HG02642 (cell line): ENCODE measurements around the gene BCL2.
A peak's percentile ranks its signal among the peaks of the same experiment; 100 is the strongest.

Experiments used
- ATAC-seq: cut with Tn5 transposase; IDR thresholded peaks from one replicate; pipeline ENCODE4 v1.9.1; 2021; ENCODE audit warnings: mild to moderate bottlenecking; ENCODE audit not compliant: unreplicated experiment, poor library complexity

Gene BCL2

DNA sequence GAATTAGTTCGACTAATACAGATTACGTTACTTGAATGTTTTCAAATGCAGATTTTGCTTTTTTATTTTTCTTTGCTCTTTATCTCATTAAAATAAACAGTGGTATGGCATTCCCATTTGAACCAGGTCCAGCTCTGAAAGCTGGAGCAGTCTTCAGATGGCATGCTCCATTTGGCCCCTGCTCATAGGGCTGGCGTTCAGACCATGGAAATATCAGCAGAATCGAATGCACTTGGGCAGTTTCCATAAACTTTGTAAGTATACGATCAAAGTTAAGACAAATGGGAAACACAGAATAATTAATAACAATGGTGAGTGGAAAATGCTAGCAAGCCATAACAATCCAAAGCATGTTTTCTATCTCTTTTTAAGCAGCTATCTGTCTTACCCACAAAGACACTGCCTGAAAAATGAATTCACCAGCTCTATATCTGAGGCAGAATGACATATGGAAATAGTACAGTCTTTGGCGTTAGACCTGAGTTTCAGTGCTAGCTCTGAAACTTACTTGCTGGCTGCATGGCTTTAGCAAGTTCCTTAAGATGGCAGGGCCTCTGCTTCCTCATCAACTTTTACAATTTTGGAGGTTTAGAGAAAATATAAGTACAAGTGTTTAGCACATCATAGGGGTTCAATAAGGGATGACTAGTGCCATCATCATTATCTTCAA is 131.6 kb downstream of the BCL2 start:
- no peak for ATAC-seq

DNA sequence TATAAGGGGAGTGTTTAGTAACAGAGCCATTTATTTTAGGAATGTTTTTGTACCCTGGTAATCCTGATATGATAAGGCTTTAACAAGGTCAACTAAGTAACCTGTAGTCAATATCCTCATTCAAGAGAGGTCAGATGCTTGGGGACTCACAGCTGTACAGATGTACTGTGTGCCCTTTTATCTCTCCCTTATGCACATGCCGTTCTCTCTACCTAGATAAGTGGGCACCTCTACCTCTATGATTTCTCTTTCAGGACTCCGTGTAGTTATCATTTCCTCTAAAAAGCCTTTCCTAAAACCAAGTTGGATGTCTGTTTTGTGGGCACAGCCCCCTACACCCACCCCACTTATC is 132.4 kb downstream of the BCL2 start:
- no peak for ATAC-seq

DNA sequence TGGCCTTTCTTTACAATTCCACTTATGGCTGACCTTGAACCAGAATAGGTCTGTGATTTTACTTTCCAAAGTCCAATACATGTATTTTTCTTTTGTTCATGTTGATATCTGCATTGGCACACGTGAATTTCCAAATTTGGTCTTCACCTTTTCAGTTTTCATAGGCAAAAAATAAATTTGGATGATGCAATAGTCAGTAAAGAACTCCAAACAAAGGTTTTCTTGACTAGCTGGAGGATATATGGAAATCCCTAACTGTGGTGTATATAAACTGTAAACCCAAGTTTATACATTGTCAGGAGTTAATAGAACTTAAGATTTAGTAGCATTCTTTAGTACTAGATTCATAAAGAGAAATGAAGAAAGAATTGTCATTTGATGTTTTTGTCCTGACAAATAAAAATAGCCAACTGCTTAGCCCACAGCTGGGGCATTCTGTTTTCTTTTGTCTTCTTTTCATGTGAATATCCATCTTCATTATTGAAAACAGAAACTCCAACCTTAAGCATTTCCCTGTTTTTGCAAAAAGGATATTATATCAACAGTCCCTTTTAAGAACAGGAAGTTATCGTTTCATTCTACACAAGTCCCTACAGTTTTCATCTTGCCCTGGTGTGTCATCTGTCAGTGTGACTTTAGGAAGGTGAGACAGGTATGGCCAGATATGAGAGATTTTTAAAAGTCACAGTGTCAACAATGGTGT is 132.9 kb downstream of the BCL2 start:
- ATAC-seq, result no peak

DNA sequence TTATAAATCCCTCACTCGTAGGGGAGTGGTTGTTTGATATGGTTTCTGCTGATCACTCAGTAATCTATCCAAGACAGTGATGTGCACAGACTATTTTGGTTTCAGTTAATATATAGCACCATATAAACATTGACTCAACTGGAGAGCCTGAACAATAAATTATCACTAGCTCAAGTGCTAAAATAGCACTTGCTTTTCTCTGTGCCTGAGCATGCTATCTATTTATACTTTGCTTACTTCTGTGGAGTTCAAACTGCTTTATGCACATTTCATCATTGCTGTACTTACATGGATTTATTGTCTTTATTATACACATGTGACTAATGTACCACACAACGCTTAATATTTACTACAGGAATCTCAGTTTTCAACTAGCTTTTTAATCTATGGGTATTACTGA is 133.6 kb downstream of the BCL2 start:
- no peak for ATAC-seq

DNA sequence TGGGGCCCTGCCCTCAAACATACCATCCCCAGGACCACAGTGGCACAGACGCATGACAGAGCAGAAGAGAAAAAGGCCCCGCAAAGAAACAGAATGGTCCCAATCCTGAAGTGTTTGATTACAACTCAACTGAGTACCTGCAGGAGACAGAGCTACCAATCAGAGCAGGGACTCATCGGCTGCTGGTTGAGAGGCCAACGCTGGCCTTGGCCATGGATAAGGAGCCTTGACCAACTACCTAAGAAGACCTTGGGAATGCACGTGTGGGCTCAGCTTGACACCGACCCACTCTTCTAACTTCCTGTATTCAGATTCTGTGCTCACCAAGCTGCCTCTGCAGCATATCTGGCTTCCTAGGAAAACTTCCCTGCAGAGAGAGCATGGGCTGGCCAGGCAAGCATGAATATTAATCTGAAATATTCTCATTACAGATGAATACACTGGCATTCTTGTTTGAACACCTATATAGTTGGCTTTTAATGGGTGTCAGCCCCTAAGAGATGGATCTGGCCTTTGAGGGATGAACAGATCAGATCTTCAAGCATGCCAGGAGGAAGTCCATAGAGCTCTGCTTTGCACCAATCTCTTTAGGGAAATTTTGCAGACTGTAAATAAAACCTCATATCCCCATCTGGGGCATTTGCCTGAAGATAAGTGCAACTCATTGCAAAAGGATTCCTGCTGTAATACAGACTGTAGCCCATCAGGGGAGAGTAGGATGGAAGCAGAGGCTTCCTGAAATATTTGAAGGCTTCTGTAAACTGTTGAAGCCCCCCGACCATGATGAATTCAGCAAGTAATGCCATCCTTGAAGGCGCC is 135.4 kb downstream of the BCL2 start:
- ATAC-seq, result no peak

DNA sequence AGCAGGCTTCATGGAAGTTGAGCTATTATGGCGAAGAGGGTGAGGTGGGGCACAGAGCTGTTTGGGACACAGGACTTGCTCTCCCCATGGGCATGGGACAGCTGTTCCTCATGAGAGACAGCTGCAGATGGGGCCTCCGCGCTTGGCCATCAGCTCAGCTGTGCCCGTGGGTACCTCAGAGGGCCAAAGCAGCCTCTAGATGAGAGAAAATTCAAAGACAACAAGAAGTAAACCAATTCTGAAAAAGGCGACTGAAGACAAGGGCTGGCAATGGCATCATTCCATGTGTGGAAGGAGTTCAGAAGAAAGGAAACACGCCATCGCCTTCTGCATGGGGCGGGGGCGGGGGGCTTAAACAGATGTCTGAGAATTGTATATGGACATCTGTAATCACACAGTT is 136.2 kb downstream of the BCL2 start:
- ATAC-seq, result no peak

DNA sequence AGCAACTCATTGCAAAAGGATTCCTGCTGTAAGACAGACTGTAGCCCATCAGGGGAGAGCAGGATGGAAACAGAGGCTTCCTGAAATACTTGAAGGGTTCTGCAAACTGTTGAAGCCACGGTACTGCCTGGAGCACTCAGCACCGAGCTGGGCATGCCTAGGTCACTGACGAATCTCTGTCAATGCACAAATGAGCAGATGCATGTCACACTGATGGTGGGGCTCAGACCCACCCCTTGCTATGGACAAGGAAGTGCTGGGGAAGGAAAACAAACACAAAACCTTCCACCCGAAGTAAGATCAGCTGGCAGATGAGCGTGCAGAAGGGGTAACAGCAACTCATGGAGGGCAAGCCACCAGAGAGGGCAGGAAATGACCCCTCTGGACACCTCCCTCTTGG is 136.7 kb downstream of the BCL2 start:
- no peak for ATAC-seq

DNA sequence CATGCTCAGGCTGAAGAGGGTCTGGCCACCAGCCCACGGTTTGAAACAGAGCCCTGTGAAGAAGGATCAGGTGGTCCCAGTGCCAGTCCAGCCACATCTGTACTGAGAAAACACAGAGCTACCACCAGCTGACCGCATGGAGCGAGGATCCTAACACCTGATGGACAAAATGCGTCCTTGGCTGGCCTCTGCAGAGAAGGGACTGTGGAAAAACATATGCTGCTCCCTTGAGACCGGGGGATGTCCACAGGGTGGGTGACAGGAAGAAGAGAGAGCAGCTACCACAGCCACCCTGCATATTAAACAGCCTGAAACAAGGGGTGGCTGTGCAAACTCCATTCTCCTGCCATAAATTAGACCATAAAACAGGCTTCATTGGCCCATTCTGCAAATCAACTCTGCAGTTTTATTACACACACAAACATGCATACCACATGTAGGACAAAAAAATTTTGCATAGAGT is 137.2 kb downstream of the BCL2 start:
- ATAC-seq, result peak; percentile 27

DNA sequence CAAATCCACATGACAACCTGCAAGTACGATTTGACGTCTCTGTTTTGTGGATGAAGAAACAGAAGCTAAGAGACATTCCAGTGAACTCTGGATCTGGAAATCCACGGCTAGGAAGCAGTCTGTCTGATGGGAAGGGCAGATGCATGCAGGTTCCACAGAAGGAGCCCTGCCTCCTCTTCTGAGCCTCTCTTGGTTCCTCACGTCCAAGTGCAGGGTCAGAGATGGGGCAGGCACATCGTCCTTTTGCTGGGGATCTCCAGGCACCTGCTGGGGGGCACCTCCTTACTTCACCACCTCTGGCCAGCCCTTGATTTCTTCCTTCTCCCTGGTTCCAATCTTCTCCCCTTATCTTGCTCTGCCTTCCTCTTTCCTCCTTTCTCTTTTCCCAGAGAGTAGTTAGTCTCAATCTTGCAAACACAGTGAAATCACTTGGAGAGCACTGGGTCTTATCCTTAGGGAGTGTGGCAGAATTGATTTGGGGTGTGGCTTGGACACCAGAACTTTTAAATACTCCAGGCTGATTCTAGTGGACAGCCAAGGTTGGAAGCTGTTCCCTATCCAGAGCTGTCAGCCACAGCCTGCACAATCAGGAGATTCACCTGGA is 137.8 kb downstream of the BCL2 start:
- no peak for ATAC-seq

DNA sequence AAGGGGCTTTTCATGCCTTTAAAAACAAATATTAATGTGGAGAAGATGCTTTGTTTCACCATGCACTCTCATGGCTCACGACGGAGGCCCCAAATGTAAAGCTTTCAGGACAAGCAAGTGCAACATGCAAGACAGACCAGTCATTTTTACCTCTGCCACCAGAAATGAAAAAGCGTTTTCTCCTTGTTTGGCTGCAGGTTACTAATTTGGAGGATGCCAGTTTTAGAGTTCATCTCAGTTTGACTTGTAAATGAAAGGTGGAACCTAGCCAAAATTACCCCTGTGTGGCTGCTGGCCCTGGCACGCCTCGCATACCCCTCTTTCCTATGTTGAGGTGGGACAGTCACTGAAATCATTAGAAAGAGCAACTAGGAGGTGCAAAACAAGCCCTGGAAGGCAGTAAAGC is 138.6 kb downstream of the BCL2 start:
- ATAC-seq, result peak; percentile 60

DNA sequence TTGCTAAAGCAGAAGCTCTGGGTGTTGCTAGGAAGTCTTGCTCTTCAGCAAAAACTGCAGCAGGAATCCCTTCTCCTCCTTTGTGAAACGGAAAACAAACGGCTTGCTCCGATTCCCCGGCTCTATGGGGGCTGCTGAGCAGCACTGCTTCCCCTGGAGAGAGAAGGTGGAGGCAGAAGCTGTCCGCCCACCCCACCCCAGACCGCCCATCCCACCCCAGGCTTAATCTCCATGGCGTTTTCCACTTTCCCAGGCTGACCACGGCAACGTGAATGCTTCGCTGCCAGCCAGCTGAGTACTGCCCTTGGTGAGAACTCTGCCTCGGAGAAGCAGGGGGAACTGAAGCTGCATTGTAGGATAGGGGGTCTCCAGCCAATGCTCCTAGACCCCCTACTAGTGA is 139.2 kb downstream of the BCL2 start:
- ATAC-seq, result no peak

DNA sequence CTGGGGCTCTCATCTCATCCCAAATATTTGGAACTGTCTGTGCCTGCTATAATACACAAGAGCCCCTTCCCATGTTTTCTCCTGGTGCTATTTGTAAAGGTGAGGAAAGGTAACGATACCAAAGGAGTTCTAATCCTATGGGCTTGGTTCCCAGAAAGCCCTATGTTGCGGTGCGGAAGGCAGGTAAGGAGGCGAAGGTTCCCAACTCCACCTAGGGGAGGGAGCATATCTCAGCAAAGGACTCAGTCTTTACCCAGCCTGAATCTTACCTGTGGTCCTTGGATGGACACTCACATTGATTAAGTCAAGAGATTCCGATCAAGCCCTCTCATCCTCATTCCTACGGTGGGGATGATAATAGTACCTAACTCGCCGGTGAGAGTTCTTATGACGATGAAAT is 140.1 kb downstream of the BCL2 start:
- ATAC-seq, result no peak

DNA sequence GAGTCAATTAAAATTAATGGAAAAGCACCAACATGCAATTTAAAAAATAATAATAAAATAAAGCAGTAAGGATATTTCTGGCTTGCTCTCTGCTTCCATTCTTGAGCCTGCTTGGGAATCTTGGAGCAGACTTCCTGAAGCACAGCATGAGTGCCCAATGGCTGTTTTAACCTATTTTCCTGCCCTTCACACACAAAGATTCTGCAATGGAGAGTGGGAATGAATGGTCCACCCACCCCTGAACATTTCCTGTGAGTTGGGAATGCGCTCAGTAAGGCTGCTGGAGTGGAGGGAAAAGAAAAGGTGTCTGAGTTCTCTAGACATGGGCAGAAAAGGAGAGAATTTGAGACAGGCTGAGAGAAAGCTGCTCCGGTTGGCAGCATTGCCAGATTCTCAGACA is 140.6 kb downstream of the BCL2 start:
- ATAC-seq, result no peak

DNA sequence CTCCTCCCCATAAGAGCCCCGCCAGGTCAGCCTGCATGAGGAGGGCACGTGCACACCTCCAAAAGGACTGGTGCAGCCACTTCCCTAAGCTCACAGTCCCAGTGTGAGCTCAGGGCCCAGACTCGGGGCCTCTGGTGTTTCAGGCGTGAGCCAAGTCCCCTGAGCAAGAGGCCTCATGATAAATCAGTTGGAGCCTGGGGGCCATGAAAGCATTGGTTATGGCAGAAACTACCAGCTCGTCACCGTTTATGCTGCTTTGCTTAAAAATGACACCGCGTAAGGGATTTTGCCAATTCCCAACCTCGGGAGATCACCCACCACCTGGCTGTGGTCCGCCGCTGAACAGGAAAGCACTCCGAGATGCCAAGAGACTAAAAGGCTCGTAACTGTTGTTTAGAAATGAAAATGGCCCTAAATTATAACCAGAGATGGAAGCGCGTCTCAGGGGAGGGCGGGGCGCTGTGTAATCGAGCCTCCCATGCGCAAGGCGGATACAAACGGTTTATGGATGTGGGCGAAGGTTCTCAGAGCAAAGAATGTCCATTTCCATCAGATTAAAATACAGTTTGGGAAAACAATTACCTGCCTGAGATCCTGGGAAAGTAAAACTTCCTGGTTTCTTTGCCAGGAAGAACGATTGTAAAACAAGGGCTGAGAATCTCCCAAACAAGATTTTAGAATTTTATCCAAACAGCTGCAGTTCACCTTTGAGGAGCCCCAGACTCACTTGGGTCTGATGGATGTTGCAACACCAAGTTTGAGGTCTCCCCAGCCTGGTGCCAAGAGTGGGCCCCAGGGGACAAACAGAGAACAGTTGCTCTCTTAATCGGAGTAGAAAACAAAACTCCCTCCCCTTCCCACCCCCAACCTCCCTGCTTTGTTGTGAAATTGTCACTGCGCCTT is 141.4 kb downstream of the BCL2 start:
- ATAC-seq, result no peak

DNA sequence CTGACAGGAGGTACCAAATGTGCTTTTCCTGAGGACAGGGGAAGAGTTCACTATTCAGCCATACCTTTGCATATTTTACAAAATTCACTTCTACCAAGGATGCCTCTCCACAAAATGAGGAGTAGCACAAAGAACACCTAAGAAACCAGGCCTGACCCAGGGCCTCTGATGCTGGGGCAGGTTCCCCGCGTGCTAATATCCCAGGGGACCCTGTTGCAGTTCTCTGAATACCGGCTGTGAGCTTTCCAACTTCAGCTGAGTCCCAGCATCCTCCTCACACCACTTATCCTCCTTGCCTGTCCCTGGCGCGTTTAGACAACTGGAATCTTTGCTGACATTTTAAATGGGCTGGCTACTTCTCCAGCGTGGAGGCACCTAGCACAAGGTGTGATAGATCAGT is 142.3 kb downstream of the BCL2 start:
- ATAC-seq, result no peak

DNA sequence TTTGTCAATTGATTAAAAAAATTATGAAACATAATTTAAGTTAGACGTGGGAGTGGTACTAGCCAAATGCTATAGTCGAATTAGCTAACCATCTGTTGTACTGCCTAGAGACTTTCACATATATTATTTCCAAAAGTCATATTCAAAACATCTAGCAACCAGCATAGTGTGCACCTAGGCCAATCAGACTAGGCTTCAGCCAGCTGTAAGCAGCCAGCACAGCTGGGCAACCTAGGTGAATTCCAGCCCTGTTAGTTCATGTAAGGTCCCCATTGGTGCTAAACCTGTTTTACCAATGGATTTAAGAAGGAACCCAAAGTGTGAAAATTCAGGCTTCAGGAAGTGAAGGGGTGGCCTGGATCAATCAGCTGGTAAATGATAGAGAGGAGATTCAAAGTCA is 144.3 kb downstream of the BCL2 start:
- ATAC-seq, result peak; percentile 76

DNA sequence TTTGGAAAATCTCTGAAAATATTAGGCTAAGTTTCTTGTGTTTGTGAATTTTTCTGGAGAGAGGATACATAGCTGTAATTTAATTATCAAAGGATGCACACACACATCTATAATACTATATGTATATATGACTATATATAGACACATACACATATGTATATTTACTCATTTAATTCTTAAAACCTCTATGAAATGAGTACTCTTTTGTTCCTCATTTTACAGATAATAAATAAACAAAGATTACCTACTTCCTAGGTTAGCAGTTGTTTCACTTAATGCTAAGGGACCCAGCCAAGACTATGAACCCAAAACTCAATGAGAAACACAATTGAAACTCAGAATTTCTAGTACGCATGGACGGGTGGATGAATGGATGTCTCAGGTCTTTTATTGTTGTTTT is 145.6 kb downstream of the BCL2 start:
- ATAC-seq, result no peak

DNA sequence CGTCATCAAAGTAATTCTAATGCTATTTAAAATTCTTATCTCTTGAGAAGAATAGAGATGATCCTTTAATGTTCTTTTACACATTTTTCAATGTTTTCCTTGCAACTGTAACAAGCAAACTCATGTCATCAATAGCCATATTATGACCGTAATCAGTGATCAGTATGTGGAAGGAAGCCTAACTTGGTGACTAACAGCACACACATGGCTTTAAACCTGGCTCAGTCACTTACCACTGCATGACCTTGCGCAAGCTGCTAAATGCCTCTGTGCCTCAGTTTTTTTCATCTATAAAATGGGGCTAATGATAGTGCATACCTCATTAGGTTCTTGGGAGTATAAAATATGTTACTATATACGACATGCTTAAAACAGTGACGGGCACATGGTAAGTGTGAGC is 149.7 kb downstream of the BCL2 start:
- ATAC-seq, result no peak

DNA sequence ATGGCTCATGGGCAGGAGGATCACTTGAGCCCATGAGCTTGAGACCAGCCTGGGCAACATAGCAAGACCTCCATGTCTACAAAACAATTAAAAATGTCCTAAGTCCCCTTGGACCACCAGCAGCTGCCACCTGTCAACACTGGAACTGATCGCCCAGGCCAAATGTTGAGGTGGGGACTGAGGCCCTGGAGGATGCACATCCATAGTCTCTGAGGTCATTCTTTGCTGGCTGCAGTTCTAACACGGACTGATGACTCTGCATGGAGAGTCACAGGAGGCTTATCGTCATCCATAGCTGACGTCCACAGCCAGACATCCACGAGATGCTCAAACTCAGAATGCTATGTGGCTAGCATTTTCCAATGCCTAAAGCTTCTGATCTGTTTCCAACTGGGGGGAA is 151.3 kb downstream of the BCL2 start:
- no peak for ATAC-seq

DNA sequence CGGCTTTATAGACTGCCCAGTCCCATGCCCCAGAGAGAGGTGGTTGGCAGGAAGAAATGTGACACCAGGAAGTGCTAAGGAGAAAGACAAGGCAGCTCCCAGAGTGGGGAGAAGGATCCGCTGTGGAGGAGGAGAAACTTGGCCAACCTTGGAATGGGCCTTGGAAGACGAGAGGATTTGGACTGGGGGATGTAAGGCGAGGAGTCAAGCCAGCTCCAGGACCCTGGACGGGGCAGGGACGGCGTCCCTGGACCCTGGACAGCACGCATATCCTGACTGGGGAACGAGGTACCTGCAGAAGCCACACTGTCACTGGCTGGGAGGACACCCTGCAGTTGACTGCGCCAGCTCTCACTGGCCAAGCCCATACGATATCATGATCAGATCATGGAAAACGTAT is 153.4 kb downstream of the BCL2 start:
- no peak for ATAC-seq
